HEK293 (cell line): Measurements from ENCODE around the gene BNIPL.

ENCODE experiments used
- CTCF ChIA-PET: fragments of 350-600 bp; formaldehyde crosslinking; extraction: SDS; loops from one replicate; lab custom pipeline; 2021; ENCODE audit warnings: antibody characterized with exemption; lab: Yijun Ruan, JAX
- POLR2A ChIA-PET: fragments of 300-600 bp; formaldehyde crosslinking; extraction: SDS; loops from one replicate; lab custom pipeline; 2020; ENCODE audit warnings: antibody characterized with exemption, inconsistent platforms; lab: Yijun Ruan, JAX
- H3K27ac ChIP-seq: fragments of 200-500 bp; sonication (Bioruptor generic); 2 replicates; pipeline ENCODE4 v1.5.1; 2014; ENCODE audit warnings: low read depth, low read length, control low read depth, inconsistent platforms; ENCODE audit errors: extremely low read depth
- H3K36me3 ChIP-seq, 2 experiments: fragments of 200-500 bp in 1 of 2; sonication (Bioruptor generic) in 1 of 2; 1 replicate in 1 of 2; 2 replicates in 1 of 2; pipeline ENCODE4 v1.5.1; 2014 to 2017; ENCODE audit warnings: inconsistent platforms in 2 of 2, low read length in 2 of 2; ENCODE audit not compliant: control insufficient read depth in 2 of 2, insufficient read depth in 1 of 2
- H3K4me1 ChIP-seq: fragments of 200-500 bp; sonication (Bioruptor generic); 2 replicates; pipeline ENCODE4 v1.5.1; 2014; ENCODE audit warnings: mild to moderate bottlenecking, low read length, inconsistent platforms; ENCODE audit not compliant: control insufficient read depth, insufficient read depth
- H3K4me3 ChIP-seq: 2 replicates; pipeline ENCODE4 v1.5.1; 2011; ENCODE audit warnings: low read depth, mild to moderate bottlenecking, control low read depth, low read length, moderate library complexity
- H3K9me3 ChIP-seq: fragments of 200-500 bp; sonication (Bioruptor generic); 2 replicates; pipeline ENCODE4 v1.5.1; 2014; ENCODE audit warnings: low read depth, low read length, inconsistent platforms; ENCODE audit not compliant: control insufficient read depth, insufficient read depth
- MZF1 ChIP-seq: fragments of 450-650 bp; formaldehyde crosslinking; IDR thresholded peaks from 2 replicates; pipeline ENCODE4 v1.5.1; 2017; ENCODE audit warnings: missing biosample characterization, missing genetic modification characterization, borderline replicate concordance
- SCRT2 ChIP-seq: fragments of 450-650 bp; formaldehyde crosslinking; IDR thresholded peaks from 2 replicates; pipeline ENCODE4 v1.5.1; 2016; ENCODE audit warnings: missing biosample characterization, missing genetic modification characterization
- TCF7L2 ChIP-seq: IDR thresholded peaks from 2 replicates; pipeline ENCODE4 v1.6.1; 2011; ENCODE audit warnings: low read depth, mild to moderate bottlenecking, inconsistent platforms, low read length, moderate library complexity, borderline replicate concordance
- TRIM28 ChIP-seq: IDR thresholded peaks from 2 replicates; pipeline ENCODE4 v1.6.1; 2011; ENCODE audit warnings: low read length, control low read depth, borderline replicate concordance
- ZBTB48 ChIP-seq: fragments of 450-650 bp; formaldehyde crosslinking; IDR thresholded peaks from 2 replicates; pipeline ENCODE4 v1.5.1; 2016; ENCODE audit warnings: missing biosample characterization, missing genetic modification characterization
- ZNF37A ChIP-seq: fragments of 450-650 bp; IDR thresholded peaks from 2 replicates; pipeline ENCODE4 v1.5.1; 2018; ENCODE audit warnings: missing biosample characterization, missing genetic modification characterization
- ZNF549 ChIP-seq: fragments of 450-650 bp; IDR thresholded peaks from 2 replicates; pipeline ENCODE4 v1.5.1; 2018; ENCODE audit warnings: missing biosample characterization, missing genetic modification characterization, mild to moderate bottlenecking, inconsistent platforms, moderate library complexity
- ZNF555 ChIP-seq: fragments of 450-650 bp; formaldehyde crosslinking; conservative IDR thresholded peaks from 2 replicates; pipeline ENCODE4 v1.5.1; 2017; ENCODE audit warnings: missing biosample characterization, mild to moderate bottlenecking, missing genetic modification characterization, inconsistent platforms
- ZNF654 ChIP-seq: fragments of 450-650 bp; formaldehyde crosslinking; IDR thresholded peaks from 2 replicates; pipeline ENCODE4 v1.5.1; 2016; ENCODE audit warnings: low read depth, missing biosample characterization, missing genetic modification characterization
- ZNF677 ChIP-seq: fragments of 450-650 bp; IDR thresholded peaks from 2 replicates; pipeline ENCODE4 v1.5.0; 2018; ENCODE audit warnings: missing biosample characterization, mild to moderate bottlenecking, missing genetic modification characterization, moderate library complexity
- ZNF768 ChIP-seq: fragments of 450-650 bp; formaldehyde crosslinking; IDR thresholded peaks from 2 replicates; pipeline ENCODE4 v1.5.1; 2018; ENCODE audit warnings: missing biosample characterization, mild to moderate bottlenecking, missing genetic modification characterization
- TF ChIP-seq, protein P1 (sequence below): fragments of 450-650 bp; formaldehyde crosslinking; IDR thresholded peaks from 2 replicates; pipeline ENCODE4 v1.5.1; 2017; ENCODE audit warnings: missing biosample characterization, missing genetic modification characterization
- TF ChIP-seq, protein P2 (sequence below): fragments of 450-650 bp; formaldehyde crosslinking; IDR thresholded peaks from 2 replicates; pipeline ENCODE4 v1.5.1; 2017; ENCODE audit warnings: missing biosample characterization, missing genetic modification characterization
- TF ChIP-seq, protein P3 (sequence below): fragments of 450-650 bp; formaldehyde crosslinking; IDR thresholded peaks from 2 replicates; pipeline ENCODE4 v1.5.1; 2016; ENCODE audit warnings: missing biosample characterization, missing genetic modification characterization
- TF ChIP-seq, protein P4 (sequence below): fragments of 450-650 bp; formaldehyde crosslinking; IDR thresholded peaks from 2 replicates; pipeline ENCODE4 v1.5.1; 2016; ENCODE audit warnings: missing biosample characterization, missing genetic modification characterization
- TF ChIP-seq, protein P5 (sequence below): fragments of 450-650 bp; formaldehyde crosslinking; IDR thresholded peaks from 2 replicates; pipeline ENCODE4 v1.5.1; 2016; ENCODE audit warnings: missing biosample characterization, missing genetic modification characterization
- TF ChIP-seq, protein P6 (sequence below): fragments of 450-650 bp; formaldehyde crosslinking; IDR thresholded peaks from 2 replicates; pipeline ENCODE4 v1.5.1; 2016; ENCODE audit warnings: missing biosample characterization, missing genetic modification characterization, borderline replicate concordance
- TF ChIP-seq, protein P7 (sequence below): fragments of 450-650 bp; formaldehyde crosslinking; IDR thresholded peaks from 2 replicates; pipeline ENCODE4 v1.5.0; 2017; ENCODE audit warnings: missing biosample characterization, missing genetic modification characterization, borderline replicate concordance

The BNIPL gene

DNA sequence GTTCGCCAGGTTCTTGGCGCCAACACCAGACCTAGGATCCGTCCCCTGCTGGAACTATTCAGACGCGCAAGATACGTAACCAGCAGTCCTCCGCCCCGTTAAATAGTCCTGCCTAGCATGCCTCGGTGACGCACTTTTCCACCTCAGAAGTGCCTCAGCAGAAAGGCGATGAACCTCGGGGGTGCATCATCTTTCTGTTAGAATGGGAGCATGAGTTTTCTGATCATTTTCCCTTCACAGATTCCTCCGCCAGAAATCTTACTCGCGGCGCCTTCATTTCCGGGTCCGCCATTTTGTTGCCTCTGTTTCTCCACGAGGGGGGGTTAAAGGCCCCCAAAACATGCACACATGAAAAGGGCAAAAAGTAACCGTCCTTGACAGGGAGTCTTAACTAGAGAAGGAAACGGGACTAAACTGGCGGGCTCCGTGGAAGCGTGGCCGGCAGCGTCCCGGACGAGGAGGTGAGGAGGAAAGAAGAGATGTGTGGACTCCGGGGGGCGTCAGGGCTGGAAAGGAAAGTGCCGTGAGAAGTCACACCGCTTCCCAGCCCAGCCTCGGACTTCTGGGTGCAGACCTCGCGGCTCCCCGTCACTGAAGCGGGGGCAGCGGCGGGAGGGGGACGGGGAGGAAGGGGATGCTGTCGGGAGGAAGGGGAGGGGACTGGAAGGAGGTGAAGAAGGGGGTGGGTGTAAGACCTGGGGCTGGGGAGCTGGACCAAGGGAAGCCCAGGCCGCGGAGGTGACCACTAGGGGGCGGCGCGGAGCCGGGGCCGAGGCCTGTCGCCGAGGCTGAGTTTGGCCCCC lies 34.3 kb downstream of the BNIPL start, which contains the start of gene GABPB2:
Gene GABPB2, plus strand, starts transcription at position 288 of the 803 bp plus-strand sequence. CDS start 17,429 bp downstream, outside the sequence.
- H3K4me3 ChIP-seq: peak within 1 kb of the TSS; percentile 84
- no peaks in the 10 kb centered on the region for H3K4me1 ChIP-seq
- H3K9me3 ChIP-seq: no peaks in the 10 kb centered on the region
- CTCF ChIA-PET: interaction anchor here (0.6 to 2.6 kb wide), 5 partner anchors 10 to 1169 kb away, joined by 3 to 9 read pairs (median 4); partner anchors contain the start of genes CDC42SE1 and MLLT11
- peaks cover 4 to 24% of the 10 kb centered on the region in 2 experiments; a peak in 2 of 3 replicates for H3K36me3 ChIP-seq
- POLR2A ChIA-PET: interaction anchor here (0.6 to 2.9 kb wide), 14 partner anchors 8 to 130 kb away, joined by 3 to 20 read pairs (median 4); partner anchors contain the start of genes C1orf56, CDC42SE1, MLLT11 and VPS72
- H3K27ac ChIP-seq: peak within 1 kb of the TSS; percentile 90
- TF ChIP-seq, protein P1, sequence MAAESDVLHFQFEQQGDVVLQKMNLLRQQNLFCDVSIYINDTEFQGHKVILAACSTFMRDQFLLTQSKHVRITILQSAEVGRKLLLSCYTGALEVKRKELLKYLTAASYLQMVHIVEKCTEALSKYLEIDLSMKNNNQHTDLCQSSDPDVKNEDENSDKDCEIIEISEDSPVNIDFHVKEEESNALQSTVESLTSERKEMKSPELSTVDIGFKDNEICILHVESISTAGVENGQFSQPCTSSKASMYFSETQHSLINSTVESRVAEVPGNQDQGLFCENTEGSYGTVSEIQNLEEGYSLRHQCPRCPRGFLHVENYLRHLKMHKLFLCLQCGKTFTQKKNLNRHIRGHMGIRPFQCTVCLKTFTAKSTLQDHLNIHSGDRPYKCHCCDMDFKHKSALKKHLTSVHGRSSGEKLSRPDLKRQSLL: peak; percentile 78
- peak; percentile 70 for TF ChIP-seq MZF1 (tag by site-specific recombination)
- no peak for TF ChIP-seq ZNF549
- TF ChIP-seq ZNF654 (tag by site-specific recombination): peak; percentile 41
- peak; percentile 55; the same call in 1 of the 2 replicates for TF ChIP-seq ZNF37A (tag by site-specific recombination)
- TF ChIP-seq TCF7L2: no peak
- TF ChIP-seq ZBTB48 (tag by site-specific recombination): peak; percentile 70
- TF ChIP-seq TRIM28: peak; percentile 99
- TF ChIP-seq, protein P2, sequence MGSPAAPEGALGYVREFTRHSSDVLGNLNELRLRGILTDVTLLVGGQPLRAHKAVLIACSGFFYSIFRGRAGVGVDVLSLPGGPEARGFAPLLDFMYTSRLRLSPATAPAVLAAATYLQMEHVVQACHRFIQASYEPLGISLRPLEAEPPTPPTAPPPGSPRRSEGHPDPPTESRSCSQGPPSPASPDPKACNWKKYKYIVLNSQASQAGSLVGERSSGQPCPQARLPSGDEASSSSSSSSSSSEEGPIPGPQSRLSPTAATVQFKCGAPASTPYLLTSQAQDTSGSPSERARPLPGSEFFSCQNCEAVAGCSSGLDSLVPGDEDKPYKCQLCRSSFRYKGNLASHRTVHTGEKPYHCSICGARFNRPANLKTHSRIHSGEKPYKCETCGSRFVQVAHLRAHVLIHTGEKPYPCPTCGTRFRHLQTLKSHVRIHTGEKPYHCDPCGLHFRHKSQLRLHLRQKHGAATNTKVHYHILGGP (tag by site-specific recombination): 0 out of 2 replicates have a peak, but pooled peaks have one; percentile 50
- TF ChIP-seq ZNF555 (tag by site-specific recombination): no peak
- no peak for TF ChIP-seq ZNF677 (tag by site-specific recombination)
- TF ChIP-seq, protein P3, sequence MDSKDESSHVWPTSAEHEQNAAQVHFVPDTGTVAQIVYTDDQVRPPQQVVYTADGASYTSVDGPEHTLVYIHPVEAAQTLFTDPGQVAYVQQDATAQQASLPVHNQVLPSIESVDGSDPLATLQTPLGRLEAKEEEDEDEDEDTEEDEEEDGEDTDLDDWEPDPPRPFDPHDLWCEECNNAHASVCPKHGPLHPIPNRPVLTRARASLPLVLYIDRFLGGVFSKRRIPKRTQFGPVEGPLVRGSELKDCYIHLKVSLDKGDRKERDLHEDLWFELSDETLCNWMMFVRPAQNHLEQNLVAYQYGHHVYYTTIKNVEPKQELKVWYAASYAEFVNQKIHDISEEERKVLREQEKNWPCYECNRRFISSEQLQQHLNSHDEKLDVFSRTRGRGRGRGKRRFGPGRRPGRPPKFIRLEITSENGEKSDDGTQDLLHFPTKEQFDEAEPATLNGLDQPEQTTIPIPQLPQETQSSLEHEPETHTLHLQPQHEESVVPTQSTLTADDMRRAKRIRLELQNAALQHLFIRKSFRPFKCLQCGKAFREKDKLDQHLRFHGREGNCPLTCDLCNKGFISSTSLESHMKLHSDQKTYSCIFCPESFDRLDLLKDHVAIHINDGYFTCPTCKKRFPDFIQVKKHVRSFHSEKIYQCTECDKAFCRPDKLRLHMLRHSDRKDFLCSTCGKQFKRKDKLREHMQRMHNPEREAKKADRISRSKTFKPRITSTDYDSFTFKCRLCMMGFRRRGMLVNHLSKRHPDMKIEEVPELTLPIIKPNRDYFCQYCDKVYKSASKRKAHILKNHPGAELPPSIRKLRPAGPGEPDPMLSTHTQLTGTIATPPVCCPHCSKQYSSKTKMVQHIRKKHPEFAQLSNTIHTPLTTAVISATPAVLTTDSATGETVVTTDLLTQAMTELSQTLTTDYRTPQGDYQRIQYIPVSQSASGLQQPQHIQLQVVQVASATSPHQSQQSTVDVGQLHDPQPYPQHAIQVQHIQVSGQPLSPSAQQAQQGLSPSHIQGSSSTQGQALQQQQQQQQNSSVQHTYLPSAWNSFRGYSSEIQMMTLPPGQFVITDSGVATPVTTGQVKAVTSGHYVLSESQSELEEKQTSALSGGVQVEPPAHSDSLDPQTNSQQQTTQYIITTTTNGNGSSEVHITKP: peak; percentile 97
- TF ChIP-seq, protein P4, sequence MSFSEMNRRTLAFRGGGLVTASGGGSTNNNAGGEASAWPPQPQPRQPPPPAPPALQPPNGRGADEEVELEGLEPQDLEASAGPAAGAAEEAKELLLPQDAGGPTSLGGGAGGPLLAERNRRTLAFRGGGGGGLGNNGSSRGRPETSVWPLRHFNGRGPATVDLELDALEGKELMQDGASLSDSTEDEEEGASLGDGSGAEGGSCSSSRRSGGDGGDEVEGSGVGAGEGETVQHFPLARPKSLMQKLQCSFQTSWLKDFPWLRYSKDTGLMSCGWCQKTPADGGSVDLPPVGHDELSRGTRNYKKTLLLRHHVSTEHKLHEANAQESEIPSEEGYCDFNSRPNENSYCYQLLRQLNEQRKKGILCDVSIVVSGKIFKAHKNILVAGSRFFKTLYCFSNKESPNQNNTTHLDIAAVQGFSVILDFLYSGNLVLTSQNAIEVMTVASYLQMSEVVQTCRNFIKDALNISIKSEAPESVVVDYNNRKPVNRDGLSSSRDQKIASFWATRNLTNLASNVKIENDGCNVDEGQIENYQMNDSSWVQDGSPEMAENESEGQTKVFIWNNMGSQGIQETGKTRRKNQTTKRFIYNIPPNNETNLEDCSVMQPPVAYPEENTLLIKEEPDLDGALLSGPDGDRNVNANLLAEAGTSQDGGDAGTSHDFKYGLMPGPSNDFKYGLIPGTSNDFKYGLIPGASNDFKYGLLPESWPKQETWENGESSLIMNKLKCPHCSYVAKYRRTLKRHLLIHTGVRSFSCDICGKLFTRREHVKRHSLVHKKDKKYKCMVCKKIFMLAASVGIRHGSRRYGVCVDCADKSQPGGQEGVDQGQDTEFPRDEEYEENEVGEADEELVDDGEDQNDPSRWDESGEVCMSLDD (tag by site-specific recombination): peak; percentile 98
- TF ChIP-seq SCRT2 (tag by site-specific recombination): 0 out of 2 replicates have a peak, but pooled peaks have one; percentile 30
- TF ChIP-seq, protein P5, sequence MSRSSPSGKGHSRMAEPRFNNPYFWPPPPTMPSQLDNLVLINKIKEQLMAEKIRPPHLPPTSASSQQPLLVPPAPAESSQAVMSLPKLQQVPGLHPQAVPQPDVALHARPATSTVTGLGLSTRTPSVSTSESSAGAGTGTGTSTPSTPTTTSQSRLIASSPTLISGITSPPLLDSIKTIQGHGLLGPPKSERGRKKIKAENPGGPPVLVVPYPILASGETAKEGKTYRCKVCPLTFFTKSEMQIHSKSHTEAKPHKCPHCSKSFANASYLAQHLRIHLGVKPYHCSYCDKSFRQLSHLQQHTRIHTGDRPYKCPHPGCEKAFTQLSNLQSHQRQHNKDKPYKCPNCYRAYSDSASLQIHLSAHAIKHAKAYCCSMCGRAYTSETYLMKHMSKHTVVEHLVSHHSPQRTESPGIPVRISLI (tag by site-specific recombination): no peak
- peak; percentile 72; the same call in 1 of the 2 replicates for TF ChIP-seq ZNF768 (tag by site-specific recombination)
- TF ChIP-seq, protein P6, sequence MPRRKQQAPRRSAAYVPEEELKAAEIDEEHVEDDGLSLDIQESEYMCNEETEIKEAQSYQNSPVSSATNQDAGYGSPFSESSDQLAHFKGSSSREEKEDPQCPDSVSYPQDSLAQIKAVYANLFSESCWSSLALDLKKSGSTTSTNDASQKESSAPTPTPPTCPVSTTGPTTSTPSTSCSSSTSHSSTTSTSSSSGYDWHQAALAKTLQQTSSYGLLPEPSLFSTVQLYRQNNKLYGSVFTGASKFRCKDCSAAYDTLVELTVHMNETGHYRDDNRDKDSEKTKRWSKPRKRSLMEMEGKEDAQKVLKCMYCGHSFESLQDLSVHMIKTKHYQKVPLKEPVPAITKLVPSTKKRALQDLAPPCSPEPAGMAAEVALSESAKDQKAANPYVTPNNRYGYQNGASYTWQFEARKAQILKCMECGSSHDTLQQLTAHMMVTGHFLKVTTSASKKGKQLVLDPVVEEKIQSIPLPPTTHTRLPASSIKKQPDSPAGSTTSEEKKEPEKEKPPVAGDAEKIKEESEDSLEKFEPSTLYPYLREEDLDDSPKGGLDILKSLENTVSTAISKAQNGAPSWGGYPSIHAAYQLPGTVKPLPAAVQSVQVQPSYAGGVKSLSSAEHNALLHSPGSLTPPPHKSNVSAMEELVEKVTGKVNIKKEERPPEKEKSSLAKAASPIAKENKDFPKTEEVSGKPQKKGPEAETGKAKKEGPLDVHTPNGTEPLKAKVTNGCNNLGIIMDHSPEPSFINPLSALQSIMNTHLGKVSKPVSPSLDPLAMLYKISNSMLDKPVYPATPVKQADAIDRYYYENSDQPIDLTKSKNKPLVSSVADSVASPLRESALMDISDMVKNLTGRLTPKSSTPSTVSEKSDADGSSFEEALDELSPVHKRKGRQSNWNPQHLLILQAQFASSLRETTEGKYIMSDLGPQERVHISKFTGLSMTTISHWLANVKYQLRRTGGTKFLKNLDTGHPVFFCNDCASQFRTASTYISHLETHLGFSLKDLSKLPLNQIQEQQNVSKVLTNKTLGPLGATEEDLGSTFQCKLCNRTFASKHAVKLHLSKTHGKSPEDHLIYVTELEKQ (tag by site-specific recombination): peak; percentile 92
- TF ChIP-seq, protein P7, sequence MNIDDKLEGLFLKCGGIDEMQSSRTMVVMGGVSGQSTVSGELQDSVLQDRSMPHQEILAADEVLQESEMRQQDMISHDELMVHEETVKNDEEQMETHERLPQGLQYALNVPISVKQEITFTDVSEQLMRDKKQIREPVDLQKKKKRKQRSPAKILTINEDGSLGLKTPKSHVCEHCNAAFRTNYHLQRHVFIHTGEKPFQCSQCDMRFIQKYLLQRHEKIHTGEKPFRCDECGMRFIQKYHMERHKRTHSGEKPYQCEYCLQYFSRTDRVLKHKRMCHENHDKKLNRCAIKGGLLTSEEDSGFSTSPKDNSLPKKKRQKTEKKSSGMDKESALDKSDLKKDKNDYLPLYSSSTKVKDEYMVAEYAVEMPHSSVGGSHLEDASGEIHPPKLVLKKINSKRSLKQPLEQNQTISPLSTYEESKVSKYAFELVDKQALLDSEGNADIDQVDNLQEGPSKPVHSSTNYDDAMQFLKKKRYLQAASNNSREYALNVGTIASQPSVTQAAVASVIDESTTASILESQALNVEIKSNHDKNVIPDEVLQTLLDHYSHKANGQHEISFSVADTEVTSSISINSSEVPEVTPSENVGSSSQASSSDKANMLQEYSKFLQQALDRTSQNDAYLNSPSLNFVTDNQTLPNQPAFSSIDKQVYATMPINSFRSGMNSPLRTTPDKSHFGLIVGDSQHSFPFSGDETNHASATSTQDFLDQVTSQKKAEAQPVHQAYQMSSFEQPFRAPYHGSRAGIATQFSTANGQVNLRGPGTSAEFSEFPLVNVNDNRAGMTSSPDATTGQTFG: peak; percentile 58; the same call in 1 of the 2 replicates
